Osteoblast (primary cell): ENCODE data around the gene COQ5. TPM values are rescaled to one million over a fixed set of nuclear protein-coding genes. Genes with fewer than 3 reads are reported as not detected.

Source experiments
- DNase-seq: peaks from one replicate; pipeline ENCODE4 v3.0.0; 2011; ENCODE audit warnings: low spot score, mixed read lengths; ENCODE audit not compliant: insufficient read length; ENCODE audit errors: missing footprints
- H2AFZ ChIP-seq: 2 replicates; pipeline ENCODE4 v1.6.0; 2011; ENCODE audit warnings: mild to moderate bottlenecking, low read length
- H3K27ac ChIP-seq: 2 replicates; pipeline ENCODE4 v1.5.1; 2011; ENCODE audit warnings: mild to moderate bottlenecking, low read depth, low read length, moderate library complexity
- H3K27me3 ChIP-seq: 2 replicates; pipeline ENCODE4 v1.6.0; 2012; ENCODE audit warnings: mild to moderate bottlenecking, control low read depth, inconsistent platforms, low read length, moderate library complexity; ENCODE audit not compliant: insufficient read depth
- H3K36me3 ChIP-seq: 2 replicates; pipeline ENCODE4 v1.5.1; 2011; ENCODE audit warnings: mild to moderate bottlenecking, low read length, control low read depth, moderate library complexity; ENCODE audit not compliant: insufficient read depth
- H3K4me1 ChIP-seq: 2 replicates; pipeline ENCODE4 v1.5.1; 2011; ENCODE audit warnings: mild to moderate bottlenecking, low read length, control low read depth, moderate library complexity; ENCODE audit not compliant: insufficient read depth
- H3K4me2 ChIP-seq: 2 replicates; pipeline ENCODE4 v1.6.0; 2011; ENCODE audit warnings: mild to moderate bottlenecking, low read length; ENCODE audit not compliant: insufficient read depth
- H3K4me3 ChIP-seq: fragments of 200-600 bp; sonication (generic); 3 replicates; pipeline ENCODE4 v1.5.1; 2012; ENCODE audit warnings: mild to moderate bottlenecking, low read length, inconsistent platforms; ENCODE audit not compliant: insufficient read depth
- H3K79me2 ChIP-seq: 2 replicates; pipeline ENCODE4 v1.6.0; 2012; ENCODE audit warnings: mild to moderate bottlenecking, low read length, control low read depth, inconsistent platforms; ENCODE audit not compliant: insufficient read depth
- H3K9me3 ChIP-seq: 2 replicates; pipeline ENCODE4 v1.5.1; 2011; ENCODE audit warnings: low read depth, low read length, control low read depth
- H4K20me1 ChIP-seq: 2 replicates; pipeline ENCODE4 v1.6.0; 2012; ENCODE audit warnings: mild to moderate bottlenecking, low read length, control low read depth; ENCODE audit not compliant: insufficient read depth
- CTCF ChIP-seq: IDR thresholded peaks from 2 replicates; pipeline ENCODE4 v1.5.1; 2011; ENCODE audit warnings: mild to moderate bottlenecking, low read depth, low read length, moderate library complexity; ENCODE audit errors: extremely low read depth
- total RNA-seq: library from RNA; depleted of rRNA; stranded (reverse); fragments of >200 nt; gene quantifications from 2 replicates; pipeline ENCODE4 v1.2.3, GENCODE V29; 2012

Gene COQ5
- total RNA-seq, 1 donor = 15.2 TPM

- Histone ChIP-seq H2AFZ (no peak overlapping the region), H3K4me2 (no peak overlapping the region), H3K36me3 (peaks cover 25% of the 10 kb centered on the region), H3K79me2 (no peaks in the 10 kb centered on the region), H4K20me1 (no peaks in the 10 kb centered on the region), H3K9me3 (no peaks in the 10 kb centered on the region), H3K4me3 (no peak overlapping the region), H3K27me3 (no peaks in the 10 kb centered on the region), H3K4me1 (no peaks in the 10 kb centered on the region), H3K27ac (no peak overlapping the region)
- TF ChIP-seq CTCF = no peak
- DNase-seq = no peak
Measured at GRCh38 chr12:120514002-120514401, 15.0 kb downstream of the COQ5 start.

GRCh38 chr12:120508537-120508936 is 20.4 kb downstream of the COQ5 start:
- H3K4me3 ChIP-seq = no peak overlapping the region
- DNase-seq = no peak
- no peak overlapping the region for H3K27ac ChIP-seq

GRCh38 chr12:120504587-120504986 is 24.4 kb downstream of the COQ5 start:
- H3K36me3 ChIP-seq = peaks cover 24% of the 10 kb centered on the region
- no peak for TF ChIP-seq CTCF
- no peak for DNase-seq
- H2AFZ ChIP-seq = no peak overlapping the region
- H3K4me2 ChIP-seq = no peak overlapping the region
- no peaks in the 10 kb centered on the region for H3K79me2 ChIP-seq
- H3K4me1 ChIP-seq = no peaks in the 10 kb centered on the region
- no peak overlapping the region for H3K27ac ChIP-seq
- no peaks in the 10 kb centered on the region for H3K27me3 ChIP-seq
- no peaks in the 10 kb centered on the region for H4K20me1 ChIP-seq
- no peaks in the 10 kb centered on the region for H3K9me3 ChIP-seq
- no peak overlapping the region for H3K4me3 ChIP-seq

More at GRCh38 chr12:120508537-120508936, 20.4 kb downstream of the COQ5 start:
- Histone ChIP-seq H3K36me3 (peaks cover 20% of the 10 kb centered on the region), H3K27me3 (no peaks in the 10 kb centered on the region), H3K4me2 (no peak overlapping the region), H3K79me2 (no peaks in the 10 kb centered on the region), H3K4me1 (no peaks in the 10 kb centered on the region), H2AFZ (no peak overlapping the region), H4K20me1 (no peaks in the 10 kb centered on the region), H3K9me3 (no peaks in the 10 kb centered on the region)
- no peak for TF ChIP-seq CTCF

GRCh38 chr12:120500581-120500980 is 28.4 kb downstream of the COQ5 start:
- H3K4me3 ChIP-seq = no peak overlapping the region
- peaks cover 30% of the 10 kb centered on the region for H3K79me2 ChIP-seq
- no peak for TF ChIP-seq CTCF
- no peak overlapping the region for H3K27ac ChIP-seq
- H3K36me3 ChIP-seq = peaks cover 32% of the 10 kb centered on the region
- no peak overlapping the region for H3K4me2 ChIP-seq
- DNase-seq = peak; percentile 54
- no peaks in the 10 kb centered on the region for H3K9me3 ChIP-seq
- peaks cover 11% of the 10 kb centered on the region for H3K4me1 ChIP-seq
- H4K20me1 ChIP-seq = peaks cover 19% of the 10 kb centered on the region
- H3K27me3 ChIP-seq = no peaks in the 10 kb centered on the region
- H2AFZ ChIP-seq = no peak overlapping the region
